PC-9 (cell line): Measurements from ENCODE around the gene ANXA6. TPM values are rescaled to one million over a fixed set of nuclear protein-coding genes. Genes with fewer than 3 reads are reported as not detected.
"Not testable (repeated sequence)": the region's sequence is repeated elsewhere in the genome, so short reads cannot be mapped to it uniquely, and the experiment has no call there.

Source experiments
- BruUV-seq: library from RNA; stranded (reverse); fragments of 400-500 nt; replicated peaks from 2 replicates; lab custom pipeline; 2021; lab: Mats Ljungman, UMichigan
- CTCF ChIA-PET: fragments of 300-600 bp; sonication (Branson Sonifier 250); formaldehyde crosslinking; loops from one replicate; lab custom pipeline; 2022; ENCODE audit warnings: antibody characterized with exemption; lab: Charles Lee
- POLR2A ChIA-PET: fragments of 300-600 bp; sonication (Branson Sonifier 250); formaldehyde crosslinking; loops from one replicate; lab custom pipeline; 2022; ENCODE audit warnings: antibody characterized with exemption; ENCODE audit not compliant: unreplicated experiment; lab: Charles Lee
- DNase-seq, 2 experiments: peaks; one replicate each; pipeline versions ENCODE4 v3.0.0 to v3.0.0-alpha.2; 2015 to 2022; ENCODE audit warnings: mixed read lengths in 1 of 2
- H2AFZ ChIP-seq: fragments of 200-600 bp; sonication (generic); 2 replicates; pipeline ENCODE4 v1.8.1; 2017; ENCODE audit warnings: antibody characterized with exemption
- H3F3A ChIP-seq: fragments of 200-600 bp; sonication (generic); 2 replicates; pipeline ENCODE4 v1.8.1; 2017; ENCODE audit warnings: antibody characterized with exemption, mild to moderate bottlenecking, low read depth; ENCODE audit not compliant: insufficient read depth
- H3K27ac ChIP-seq: fragments of 200-600 bp; sonication (generic); 2 replicates; pipeline ENCODE4 v1.6.1; 2016; ENCODE audit warnings: mixed run types
- H3K27me3 ChIP-seq: fragments of 200-600 bp; sonication (generic); 2 replicates; pipeline ENCODE4 v1.6.1; 2016; ENCODE audit warnings: low read depth, mixed run types; ENCODE audit not compliant: insufficient read depth
- H3K36me3 ChIP-seq: fragments of 200-600 bp; sonication (generic); 2 replicates; pipeline ENCODE4 v1.6.1; 2016; ENCODE audit warnings: low read depth, mixed run types
- H3K4me1 ChIP-seq: fragments of 200-600 bp; sonication (generic); replicated peaks from 2 replicates; pipeline ENCODE4 v1.6.1; 2016; ENCODE audit warnings: mixed run types; ENCODE audit not compliant: insufficient read depth
- H3K4me2 ChIP-seq: fragments of 200-600 bp; sonication (generic); 2 replicates; pipeline ENCODE4 v1.6.1; 2017; ENCODE audit warnings: mixed run types
- H3K4me3 ChIP-seq: fragments of 200-600 bp; sonication (generic); 2 replicates; pipeline ENCODE4 v1.6.1; 2016; ENCODE audit warnings: mixed run types
- H3K79me2 ChIP-seq: fragments of 200-600 bp; sonication (generic); 2 replicates; pipeline ENCODE4 v1.6.1; 2017; ENCODE audit warnings: low read depth, mixed run types
- H3K9me2 ChIP-seq: fragments of 200-600 bp; sonication (generic); 2 replicates; pipeline ENCODE4 v1.8.1; 2017; ENCODE audit warnings: mild to moderate bottlenecking; ENCODE audit not compliant: insufficient read depth
- H3K9me3 ChIP-seq: fragments of 200-600 bp; sonication (generic); 2 replicates; pipeline ENCODE4 v1.8.1; 2016; ENCODE audit warnings: low read depth; ENCODE audit not compliant: insufficient read depth
- H4K20me1 ChIP-seq: fragments of 200-600 bp; sonication (generic); 2 replicates; pipeline ENCODE4 v1.8.1; 2017; ENCODE audit not compliant: insufficient read depth
- CTCF ChIP-seq: fragments of 200-600 bp; sonication (generic); conservative IDR thresholded peaks from 2 replicates; pipeline ENCODE4 v1.6.1; 2017; ENCODE audit warnings: mixed run types, antibody characterized with exemption, mild to moderate bottlenecking, moderate library complexity
- EZH2 ChIP-seq: fragments of 200-600 bp; sonication (generic); IDR thresholded peaks from 2 replicates; pipeline ENCODE4 v1.8.0; 2017; ENCODE audit warnings: antibody characterized with exemption, low read depth
- intact Hi-C: fragments of 100-400 bp; cut with micrococcal nuclease; formaldehyde crosslinking; loops from one replicate; pipeline ENCODE4 v1.10.0; 2022; ENCODE audit not compliant: unreplicated experiment
- total RNA-seq: library from RNA; stranded (reverse); gene quantifications from 2 replicates; pipeline ENCODE4 v1.2.3, GENCODE V29; 2021

Gene ANXA6
- total RNA-seq, 1 experiment from 2014 or later = 22.4 TPM

- POLR2A ChIA-PET = interaction anchor here (0.5 kb wide), 1 partner anchor 276 kb away, joined by 3 read pairs; no protein-coding TSS in a partner anchor
- CTCF ChIA-PET = no interaction called here
- Histone ChIP-seq H3K9me2 (no peaks in the 10 kb centered on the region), H4K20me1 (no peaks in the 10 kb centered on the region), H3K4me1 (0 out of 2 replicates have a peak, but pooled peaks cover 4% of the 10 kb centered on the region), H3K27me3 (no peaks in the 10 kb centered on the region), H2AFZ (no peak overlapping the region), H3K36me3 (no peaks in the 10 kb centered on the region), H3K4me3 (no peak overlapping the region), H3K4me2 (no peak overlapping the region), H3K27ac (no peak overlapping the region), H3K79me2 (no peaks in the 10 kb centered on the region), H3K9me3 (no peaks in the 10 kb centered on the region), H3F3A (no peaks in the 10 kb centered on the region)
- BruUV-seq = no TSS peak
- intact Hi-C loops = no loop called here
- TF ChIP-seq EZH2 = no peak
- TF ChIP-seq CTCF = no peak
- DNase-seq = no peak
Measured at GRCh38 chr5:151198861-151199260, 41.3 kb upstream of the ANXA6 start.

- H3F3A ChIP-seq, H3K4me3 ChIP-seq, H3K27ac ChIP-seq, BruUV-seq, H3K9me3 ChIP-seq, H3K27me3 ChIP-seq, H3K4me1 ChIP-seq, H3K4me2 ChIP-seq, H2AFZ ChIP-seq, CTCF ChIA-PET, H3K79me2 ChIP-seq, H3K9me2 ChIP-seq, DNase-seq, intact Hi-C loops, POLR2A ChIA-PET, H4K20me1 ChIP-seq, H3K36me3 ChIP-seq: not testable (repeated sequence)
Measured at GRCh38 chr5:151197291-151197600, 39.7 kb upstream of the ANXA6 start.

GRCh38 chr5:151196556-151197290 is 39.1 kb upstream of the ANXA6 start:
- Histone ChIP-seq H3K9me3 (no peaks in the 10 kb centered on the region), H3K9me2 (no peaks in the 10 kb centered on the region), H3K4me2 (no peak overlapping the region), H3K79me2 (no peaks in the 10 kb centered on the region), H3K27ac (no peak overlapping the region), H3K27me3 (no peaks in the 10 kb centered on the region), H3K4me1 (0 out of 2 replicates have a peak, but pooled peaks cover 4% of the 10 kb centered on the region), H3F3A (no peaks in the 10 kb centered on the region), H2AFZ (no peak overlapping the region), H3K4me3 (no peak overlapping the region), H3K36me3 (no peaks in the 10 kb centered on the region), H4K20me1 (no peaks in the 10 kb centered on the region)
- no TSS peak for BruUV-seq
- no peak for DNase-seq
- ChIA-PET POLR2A (no interaction called here), CTCF (no interaction called here)
- intact Hi-C loops = no loop called here
- TF ChIP-seq EZH2 (no peak), CTCF (no peak)

GRCh38 chr5:151195622-151196021 is 38.0 kb upstream of the ANXA6 start:
- no peaks in the 10 kb centered on the region for H3K9me3 ChIP-seq
- POLR2A ChIA-PET = no interaction called here
- H3K27me3 ChIP-seq = no peaks in the 10 kb centered on the region
- H3F3A ChIP-seq = no peaks in the 10 kb centered on the region
- no peak for DNase-seq
- BruUV-seq = no TSS peak
- H3K9me2 ChIP-seq = no peaks in the 10 kb centered on the region
- no peak for TF ChIP-seq CTCF
- no peak for TF ChIP-seq EZH2
- no peak overlapping the region for H2AFZ ChIP-seq
- H3K4me3 ChIP-seq = no peak overlapping the region
- no peaks in the 10 kb centered on the region for H3K36me3 ChIP-seq
- H3K27ac ChIP-seq = no peak overlapping the region
- no peaks in the 10 kb centered on the region for H3K79me2 ChIP-seq
- 0 out of 2 replicates have a peak, but pooled peaks cover 4% of the 10 kb centered on the region for H3K4me1 ChIP-seq
- intact Hi-C loops = no loop called here
- H4K20me1 ChIP-seq = no peaks in the 10 kb centered on the region
- H3K4me2 ChIP-seq = no peak overlapping the region
- CTCF ChIA-PET = no interaction called here
